Lower lobe of right lung (tissue), 2 donors: ENCODE results near the gene RAD51B. TPM values are rescaled to one million over a fixed set of nuclear protein-coding genes. Genes with fewer than 3 reads are reported as not detected.
"Not testable (repeated sequence)": the region's sequence is repeated elsewhere in the genome, so short reads cannot be mapped to it uniquely, and the experiment has no call there.

ENCODE experiments used
- ATAC-seq, 2 donors: fragments of 200-7000 bp; cut with Tn5 transposase; one replicate each; pipeline ENCODE4 v1.9.1; 2020 to 2022; ENCODE audit warnings: mild to moderate bottlenecking in 2 of 2, moderate library complexity in 2 of 2
- DNase-seq: peaks from one replicate; pipeline ENCODE4 v3.0.0-alpha.2; 2020
- H3K27ac ChIP-seq: fragments of 200-600 bp; one replicate; pipeline ENCODE4 v1.8.0; 2022
- H3K27me3 ChIP-seq: fragments of 200-600 bp; one replicate; pipeline ENCODE4 v1.8.0; 2022; ENCODE audit warnings: low read depth
- H3K36me3 ChIP-seq: fragments of 200-600 bp; one replicate; pipeline ENCODE4 v1.8.0; 2022; ENCODE audit warnings: mild to moderate bottlenecking
- H3K4me1 ChIP-seq: fragments of 200-600 bp; one replicate; pipeline ENCODE4 v1.8.0; 2022
- H3K4me3 ChIP-seq: fragments of 200-600 bp; one replicate; pipeline ENCODE4 v1.8.0; 2022; ENCODE audit warnings: mild to moderate bottlenecking
- H3K9me3 ChIP-seq: fragments of 200-600 bp; one replicate; pipeline ENCODE4 v1.8.0; 2022
- intact Hi-C: fragments of 100-400 bp; cut with DNase I; formaldehyde crosslinking; loops from one replicate; pipeline ENCODE4 v1.11.0; 2022
- total RNA-seq: library from RNA; stranded (reverse); fragmentation: NEBNext Ultra II Directional; extraction: Animal tissue kit (Norgen Biotek cat#: 25700); gene quantifications from one replicate; pipeline ENCODE4 v1.2.1, GENCODE V29; 2021
- TF ChIP-seq, protein P1 (sequence below): fragments of 200-600 bp; IDR thresholded peaks from one replicate; pipeline ENCODE4 v1.8.0; 2022; ENCODE audit warnings: antibody characterized with exemption, mild to moderate bottlenecking
- donor health status: DM: no; HTN: yes; CAD: no; lungs with severe emphysema.

Gene RAD51B
- total RNA-seq, 1 donor from 2014 or later, result 22.2 TPM

DNA sequence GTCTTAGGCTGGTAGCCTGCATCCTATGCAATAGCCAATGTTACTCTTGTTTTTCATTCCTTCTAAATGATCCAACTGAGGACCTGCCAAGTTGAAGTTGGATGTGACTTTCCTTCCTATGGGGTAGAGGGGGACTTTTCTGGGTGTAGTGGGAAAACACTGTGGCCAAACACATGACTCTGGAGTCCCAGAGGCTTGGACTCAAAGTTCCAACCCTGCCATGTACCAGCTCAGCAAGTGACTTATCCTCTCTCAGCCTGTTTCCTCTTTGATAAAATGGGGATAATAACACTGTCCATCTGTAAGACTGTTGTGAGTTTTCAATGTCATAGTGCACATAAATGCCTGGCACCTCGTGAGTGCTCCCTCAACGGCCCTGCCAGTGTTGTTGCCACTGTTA is 876.3 kb downstream of the RAD51B start:
- no peak for DNase-seq
- TF ChIP-seq, protein P1, sequence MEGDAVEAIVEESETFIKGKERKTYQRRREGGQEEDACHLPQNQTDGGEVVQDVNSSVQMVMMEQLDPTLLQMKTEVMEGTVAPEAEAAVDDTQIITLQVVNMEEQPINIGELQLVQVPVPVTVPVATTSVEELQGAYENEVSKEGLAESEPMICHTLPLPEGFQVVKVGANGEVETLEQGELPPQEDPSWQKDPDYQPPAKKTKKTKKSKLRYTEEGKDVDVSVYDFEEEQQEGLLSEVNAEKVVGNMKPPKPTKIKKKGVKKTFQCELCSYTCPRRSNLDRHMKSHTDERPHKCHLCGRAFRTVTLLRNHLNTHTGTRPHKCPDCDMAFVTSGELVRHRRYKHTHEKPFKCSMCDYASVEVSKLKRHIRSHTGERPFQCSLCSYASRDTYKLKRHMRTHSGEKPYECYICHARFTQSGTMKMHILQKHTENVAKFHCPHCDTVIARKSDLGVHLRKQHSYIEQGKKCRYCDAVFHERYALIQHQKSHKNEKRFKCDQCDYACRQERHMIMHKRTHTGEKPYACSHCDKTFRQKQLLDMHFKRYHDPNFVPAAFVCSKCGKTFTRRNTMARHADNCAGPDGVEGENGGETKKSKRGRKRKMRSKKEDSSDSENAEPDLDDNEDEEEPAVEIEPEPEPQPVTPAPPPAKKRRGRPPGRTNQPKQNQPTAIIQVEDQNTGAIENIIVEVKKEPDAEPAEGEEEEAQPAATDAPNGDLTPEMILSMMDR, result no peak

DNA sequence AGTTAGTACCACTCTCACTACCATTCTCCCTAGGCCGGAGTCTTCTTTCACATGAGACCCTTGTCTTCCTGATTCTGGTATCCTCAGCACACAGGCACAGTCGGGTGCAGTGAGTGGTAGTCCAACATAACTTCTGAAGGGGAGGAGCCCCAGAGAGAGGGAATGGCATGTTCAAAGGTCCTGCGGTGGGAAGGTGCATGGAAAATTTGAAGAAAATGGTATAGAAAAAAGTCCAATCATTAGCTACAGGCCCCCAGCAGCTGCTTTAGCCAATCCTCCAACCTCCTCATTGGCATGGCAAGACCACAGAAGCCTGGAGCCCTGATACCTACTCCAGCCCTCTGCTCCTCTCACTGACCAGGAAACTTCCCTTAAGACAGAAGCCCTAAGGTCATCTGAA is 876.7 kb downstream of the RAD51B start:
- DNase-seq (no peak), ATAC-seq (no peak)
- Histone ChIP-seq H3K4me1 (peaks cover 31% of the 10 kb centered on the region), H3K4me3 (no peak overlapping the region), H3K27ac (no peak overlapping the region), H3K36me3 (no peaks in the 10 kb centered on the region), H3K27me3 (no peaks in the 10 kb centered on the region), H3K9me3 (no peaks in the 10 kb centered on the region)
- TF ChIP-seq, protein P1, result no peak
- intact Hi-C loops, result no loop called here

More for the DNA sequence above, 876.3 kb downstream of the RAD51B start:
- H3K36me3 ChIP-seq, result no peaks in the 10 kb centered on the region
- no peak overlapping the region for H3K4me3 ChIP-seq
- intact Hi-C loops, result no loop called here
- H3K27me3 ChIP-seq, result no peaks in the 10 kb centered on the region
- no peak for ATAC-seq
- H3K4me1 ChIP-seq, result peaks cover 31% of the 10 kb centered on the region
- no peaks in the 10 kb centered on the region for H3K9me3 ChIP-seq
- H3K27ac ChIP-seq, result no peak overlapping the region

DNA sequence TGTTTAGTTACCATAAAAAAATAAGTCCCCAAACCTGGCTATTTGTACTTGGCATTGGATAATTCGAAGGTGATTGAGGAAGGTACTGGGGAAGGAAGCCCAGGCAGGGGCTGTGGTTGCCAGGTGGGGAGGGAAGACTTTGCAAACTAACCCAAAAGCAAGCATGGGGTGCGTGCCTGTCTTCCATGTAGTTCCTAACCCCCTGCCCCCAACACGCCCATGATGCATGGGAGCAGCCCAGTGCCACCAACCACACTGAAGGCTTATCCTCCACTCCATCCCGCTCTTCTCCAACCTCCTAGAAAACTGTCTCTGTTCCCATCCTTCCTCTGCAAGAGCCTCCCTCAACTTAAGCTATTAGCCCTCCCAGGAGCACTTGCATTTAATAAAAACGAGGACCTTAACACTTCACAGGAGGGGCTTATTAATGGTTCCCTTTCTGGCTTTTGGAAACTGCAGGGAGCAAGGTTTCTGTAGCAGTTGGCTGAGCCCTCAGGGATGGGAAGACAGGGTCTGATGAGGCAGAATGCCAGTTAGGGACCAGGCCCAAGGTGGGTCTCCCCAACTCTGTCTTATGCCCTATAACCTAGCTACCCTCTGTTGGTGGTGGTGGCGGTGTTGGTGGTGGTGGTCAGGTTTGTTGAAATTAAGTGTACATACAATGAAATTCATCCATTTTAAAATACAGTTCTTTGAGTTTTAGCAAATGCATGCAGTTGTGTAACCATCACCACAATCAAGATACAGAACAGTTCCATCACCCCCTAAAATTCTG is 877.3 kb downstream of the RAD51B start:
- Histone ChIP-seq H3K9me3 (no peaks in the 10 kb centered on the region), H3K27me3 (no peaks in the 10 kb centered on the region), H3K4me3 (no peak overlapping the region), H3K36me3 (no peaks in the 10 kb centered on the region), H3K27ac (no peak overlapping the region), H3K4me1 (peaks cover 31% of the 10 kb centered on the region)
- TF ChIP-seq, protein P1, result no peak
- ATAC-seq (no peak), DNase-seq (no peak)
- intact Hi-C loops, result no loop called here

DNA sequence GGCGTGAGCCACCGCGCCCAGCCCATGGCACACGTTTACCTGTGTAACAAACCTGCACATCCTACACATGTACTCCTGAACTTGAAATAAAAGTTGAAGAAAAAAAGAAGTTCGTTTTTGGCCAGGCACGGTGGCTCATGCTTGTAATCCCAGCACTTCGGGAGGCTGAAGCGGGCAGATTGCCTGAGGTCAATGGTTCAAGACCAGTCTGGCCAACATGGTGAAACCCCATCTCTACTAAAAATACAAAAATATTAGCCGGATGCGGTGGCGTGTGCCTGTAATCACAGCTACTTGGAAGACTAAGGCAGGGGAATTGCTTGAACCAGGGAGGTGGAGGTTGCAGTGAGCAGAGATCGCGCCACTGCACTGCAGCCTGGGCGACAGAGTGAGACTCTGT is 879.2 kb downstream of the RAD51B start:
- H3K4me3 ChIP-seq, H3K36me3 ChIP-seq, ATAC-seq, H3K27ac ChIP-seq, H3K27me3 ChIP-seq, H3K9me3 ChIP-seq, DNase-seq, intact Hi-C loops: not testable (repeated sequence)
- H3K4me1 ChIP-seq, result peaks cover 16% of the 10 kb centered on the region

DNA sequence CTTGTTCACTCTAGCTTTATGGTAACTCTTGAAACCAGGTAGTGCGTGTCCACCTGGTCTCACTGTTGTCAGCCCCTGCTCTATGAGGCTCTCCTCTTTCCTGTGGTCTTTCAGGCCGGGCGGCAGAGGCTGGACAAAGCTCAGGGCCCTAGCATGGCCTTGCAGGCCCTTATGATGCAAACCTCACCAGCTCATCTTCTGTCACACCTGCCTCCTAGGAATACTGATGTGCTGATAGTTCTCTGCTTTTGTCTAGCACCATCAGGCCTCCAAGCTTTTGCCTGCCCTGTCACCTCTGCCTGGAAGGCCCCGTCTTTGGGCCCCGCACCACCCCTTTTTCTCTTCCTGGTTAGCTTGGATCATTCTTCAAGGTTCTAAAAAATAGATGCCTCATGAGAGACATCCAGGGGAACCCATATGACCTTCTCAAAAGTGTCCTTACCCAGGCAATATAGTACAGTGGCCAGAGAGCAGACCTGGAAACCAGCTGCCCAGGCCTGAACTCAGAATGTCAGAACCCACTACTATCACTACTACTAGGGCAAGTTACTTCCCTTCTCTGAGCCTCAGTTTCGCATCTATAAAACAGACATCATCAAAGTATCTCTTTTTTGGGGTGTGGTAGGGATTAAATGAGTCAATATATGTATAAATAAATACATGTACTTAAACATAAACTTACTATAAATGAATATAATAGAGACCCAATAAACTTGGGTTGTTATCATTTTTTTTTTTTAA is 881.6 kb downstream of the RAD51B start:
- H3K4me1 ChIP-seq, result peaks cover 10% of the 10 kb centered on the region
- intact Hi-C loops, result no loop called here
- no peak overlapping the region for H3K27ac ChIP-seq
- H3K4me3 ChIP-seq, result no peak overlapping the region
- DNase-seq (no peak), ATAC-seq (no peak)
- no peaks in the 10 kb centered on the region for H3K27me3 ChIP-seq
- TF ChIP-seq, protein P1, result no peak
- H3K9me3 ChIP-seq, result no peaks in the 10 kb centered on the region
- no peaks in the 10 kb centered on the region for H3K36me3 ChIP-seq

DNA sequence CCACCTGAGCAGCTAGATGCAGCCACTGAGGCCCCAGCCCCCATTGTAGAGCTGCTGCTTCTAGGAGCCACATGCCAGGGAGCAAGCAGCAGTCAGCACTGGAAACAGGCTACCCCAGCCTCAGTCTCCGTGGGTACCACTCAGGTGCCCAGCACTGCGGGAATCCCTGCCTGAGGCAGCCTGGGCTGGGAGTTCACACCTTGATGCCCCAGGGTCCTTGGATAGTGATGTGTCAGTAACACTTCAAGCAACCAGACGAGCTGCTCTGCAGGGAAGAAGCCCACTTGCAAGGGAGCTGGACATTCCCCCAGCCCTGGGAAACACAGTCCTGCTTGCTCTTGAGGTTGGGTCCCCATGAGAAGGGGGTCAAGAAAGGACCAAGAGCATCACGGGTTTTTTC is 882.6 kb downstream of the RAD51B start:
- Histone ChIP-seq H3K4me3 (no peak overlapping the region), H3K27me3 (no peaks in the 10 kb centered on the region), H3K4me1 (peaks cover 10% of the 10 kb centered on the region), H3K27ac (no peak overlapping the region), H3K36me3 (no peaks in the 10 kb centered on the region), H3K9me3 (no peaks in the 10 kb centered on the region)
- TF ChIP-seq, protein P1, result no peak
- DNase-seq, result no peak
- intact Hi-C loops, result no loop called here
- ATAC-seq, result no peak
